Measurements from ENCODE around the gene CYP2R1.

Gene CYP2R1

GRCh38 chr11:14860511-14860910, 31.5 kb downstream of the CYP2R1 start:
- POLR2A ChIA-PET, result no interaction called here
- DNase-seq (ENCODE audit: extremely low spot score), result no peak
- CTCF ChIA-PET, result interaction anchor here (1.0 to 2.0 kb wide), 3 partner anchors 10 to 48 kb away, joined by 3 to 7 read pairs (median 3); no protein-coding TSS in a partner anchor
- no peak for TF ChIP-seq CTCF (IDR thresholded peaks at IDR 0.05; ENCODE audit: control extremely low read depth, extremely low read depth, low read depth, missing control alignments)

- no peak for TF ChIP-seq CTCF (IDR thresholded peaks at IDR 0.05; ENCODE audit: control extremely low read depth, extremely low read depth, low read depth, missing control alignments)
- DNase-seq (ENCODE audit: extremely low spot score), result no peak
- ChIA-PET POLR2A (no interaction called here), CTCF (interaction anchor here (0.9 to 1.9 kb wide), 4 partner anchors 11 to 69 kb away, joined by 3 to 12 read pairs (median 4); no protein-coding TSS in a partner anchor)
Observed at GRCh38 chr11:14858404-14858803, 33.6 kb downstream of the CYP2R1 start.

- no peak for TF ChIP-seq CTCF (IDR thresholded peaks at IDR 0.05; ENCODE audit: control extremely low read depth, extremely low read depth, low read depth, missing control alignments)
- ChIA-PET CTCF (interaction anchor here (0.6 to 1.9 kb wide), 6 partner anchors 9 to 68 kb away, joined by 3 to 12 read pairs (median 4); no protein-coding TSS in a partner anchor), POLR2A (interaction anchor here (0.6 kb wide), 1 partner anchor 22 kb away, joined by 3 read pairs; no protein-coding TSS in a partner anchor)
- no peak for DNase-seq (ENCODE audit: extremely low spot score)
Observed at GRCh38 chr11:14857621-14858020, 34.4 kb downstream of the CYP2R1 start.

GRCh38 chr11:14855890-14856289, 36.1 kb downstream of the CYP2R1 start:
- CTCF ChIA-PET, result no interaction called here
- POLR2A ChIA-PET, result no interaction called here

GRCh38 chr11:14854057-14854456, 38.0 kb downstream of the CYP2R1 start:
- ChIA-PET CTCF (interaction anchor here (1.6 kb wide), 1 partner anchor 152 kb away, joined by 3 read pairs; no protein-coding TSS in a partner anchor), POLR2A (interaction anchor here (0.7 kb wide), 1 partner anchor 204 kb away, joined by 6 read pairs; no protein-coding TSS in a partner anchor)

More at GRCh38 chr11:14855890-14856289, 36.1 kb downstream of the CYP2R1 start:
- DNase-seq (ENCODE audit: extremely low spot score), result no peak
- TF ChIP-seq CTCF (IDR thresholded peaks at IDR 0.05; ENCODE audit: control extremely low read depth, extremely low read depth, low read depth, missing control alignments), result no peak

GRCh38 chr11:14852571-14853177, 39.4 kb downstream of the CYP2R1 start:
- ChIA-PET CTCF (no interaction called here), POLR2A (no interaction called here)
- no peak for DNase-seq (ENCODE audit: extremely low spot score)
- no peak for TF ChIP-seq CTCF (IDR thresholded peaks at IDR 0.05; ENCODE audit: control extremely low read depth, extremely low read depth, low read depth, missing control alignments)

More at GRCh38 chr11:14854057-14854456, 38.0 kb downstream of the CYP2R1 start:
- no peak for DNase-seq (ENCODE audit: extremely low spot score)
- no peak for TF ChIP-seq CTCF (IDR thresholded peaks at IDR 0.05; ENCODE audit: control extremely low read depth, extremely low read depth, low read depth, missing control alignments)
